ENCODE measurements around the gene SPI1.

DNA sequence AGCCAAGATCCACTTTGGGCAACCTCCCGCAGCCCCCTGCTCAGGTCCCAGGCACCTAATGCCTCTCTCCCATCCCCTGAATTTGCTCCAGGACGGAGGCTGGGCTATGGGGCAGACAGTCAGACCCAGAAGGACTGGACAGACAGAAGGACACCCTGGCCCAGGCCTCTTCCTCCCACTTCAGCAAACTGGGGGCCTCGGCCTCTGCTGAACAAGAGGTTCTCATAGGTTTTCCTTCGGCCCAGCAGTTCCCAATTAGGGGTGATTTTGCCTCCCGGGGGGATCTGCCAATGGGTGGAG, 3.7 kb downstream of the SPI1 start:
- TF ChIP-seq POLR2AphosphoS5 (IDR thresholded peaks at IDR 0.05; ENCODE audit: borderline replicate concordance, low read depth, low read length), result no peak
- no peak for TF ChIP-seq EZH2 (IDR thresholded peaks at IDR 0.05)

Data from SK-N-MC (cell line).